Mesothelial cell of epicardium (in vitro differentiated cells): ENCODE data around the gene RASSF9. TPM values are rescaled to one million over a fixed set of nuclear protein-coding genes. Genes with fewer than 3 reads are reported as not detected.

Experiments used
- DNase-seq, 2 experiments: peaks; one replicate each; pipeline ENCODE4 v3.0.0; 2021; ENCODE audit warnings: low spot score in 2 of 2; ENCODE audit not compliant: unreplicated experiment in 2 of 2
- H3K27ac Mint-ChIP-seq: 2 replicates; pipeline ENCODE4 v1.8.0; 2021; ENCODE audit warnings: mixed read lengths
- H3K27me3 Mint-ChIP-seq: 2 replicates; pipeline ENCODE4 v1.8.0; 2021; ENCODE audit warnings: low read depth, mixed read lengths
- H3K36me3 Mint-ChIP-seq: 2 replicates; pipeline ENCODE4 v1.8.0; 2021; ENCODE audit warnings: mixed read lengths
- H3K4me1 Mint-ChIP-seq: 2 replicates; pipeline ENCODE4 v1.8.0; 2021; ENCODE audit warnings: mixed read lengths
- H3K4me3 Mint-ChIP-seq: 2 replicates; pipeline ENCODE4 v1.8.0; 2021; ENCODE audit warnings: mild to moderate bottlenecking, moderate library complexity, mixed read lengths
- H3K9me3 Mint-ChIP-seq: 2 replicates; pipeline ENCODE4 v1.8.0; 2021; ENCODE audit warnings: mixed read lengths
- total RNA-seq: library from RNA; stranded (reverse); gene quantifications from 3 replicates; pipeline ENCODE4 v1.2.1, GENCODE V29; 2021
- TF ChIP-seq, protein P1 (sequence below): fragments of 200-600 bp; sonication (generic); IDR thresholded peaks from one replicate; pipeline ENCODE4 v1.5.0; 2021; ENCODE audit warnings: antibody characterized with exemption; ENCODE audit not compliant: unreplicated experiment

Gene RASSF9
- total RNA-seq, 1 donor from 2014 or later = 4.9 TPM

DNA sequence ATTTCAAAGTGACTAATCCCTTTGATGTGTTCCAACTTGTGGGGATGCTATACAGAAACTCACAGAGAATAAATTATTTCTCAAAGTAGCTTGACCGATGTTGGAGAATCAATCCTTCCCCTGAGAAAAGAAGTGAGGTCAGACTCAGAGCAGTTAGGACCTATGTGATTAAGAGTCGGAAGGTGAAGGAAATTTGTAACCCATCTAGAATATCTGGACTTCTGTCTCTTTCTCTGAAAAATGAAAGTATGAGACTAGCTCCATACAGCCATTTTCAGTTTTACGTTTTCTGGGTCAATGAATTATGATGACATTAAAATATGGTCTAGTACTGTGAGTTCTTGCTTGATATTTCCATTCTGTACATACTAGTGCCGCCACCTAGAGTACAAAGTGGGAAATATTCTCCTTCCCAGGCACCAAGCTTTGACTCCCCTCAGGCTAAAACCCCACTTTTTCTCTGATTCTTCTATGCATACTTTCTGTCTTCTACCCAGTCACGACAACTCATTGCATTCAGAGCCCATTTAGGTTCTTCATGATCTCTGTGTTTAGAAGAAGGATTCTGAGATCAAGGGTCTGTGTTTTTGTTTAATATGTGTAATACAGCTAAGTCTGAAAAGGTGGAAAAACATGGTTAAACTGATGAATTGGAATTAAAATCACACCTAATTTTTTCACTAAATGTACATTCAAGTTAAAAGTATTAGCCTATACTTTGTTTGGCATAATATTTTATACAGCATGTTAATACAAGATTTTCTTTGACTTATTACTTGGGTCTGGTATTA lies 31.0 kb upstream of the RASSF9 start:
- Mint-ChIP-seq H3K27ac (no peak overlapping the region), H3K27me3 (peaks cover 1% of the 10 kb centered on the region), H3K4me1 (peaks cover 9% of the 10 kb centered on the region)

DNA sequence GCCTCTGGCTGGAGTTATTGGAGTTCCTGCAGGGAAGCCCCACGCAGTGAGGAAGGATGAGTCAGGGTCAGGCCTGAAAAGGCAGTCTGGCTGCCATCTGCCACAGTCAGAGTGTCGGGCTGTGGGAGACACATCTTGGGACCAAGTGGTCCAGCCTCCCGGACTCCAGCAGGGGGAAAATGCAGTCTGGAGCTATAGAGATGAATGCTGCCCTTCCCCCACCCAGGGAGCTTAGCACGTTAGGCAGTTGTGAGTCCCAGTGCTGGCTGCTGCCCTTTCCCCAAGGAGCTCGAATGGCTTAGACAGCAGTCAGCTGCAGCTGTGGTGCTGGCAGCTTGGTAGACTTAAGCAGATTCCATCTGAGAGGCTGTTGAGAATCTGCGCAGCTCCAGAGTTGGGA lies 29.7 kb upstream of the RASSF9 start:
- peaks cover 19% of the 10 kb centered on the region for H3K9me3 Mint-ChIP-seq
- peaks cover 1% of the 10 kb centered on the region for H3K27me3 Mint-ChIP-seq
- TF ChIP-seq, protein P1, sequence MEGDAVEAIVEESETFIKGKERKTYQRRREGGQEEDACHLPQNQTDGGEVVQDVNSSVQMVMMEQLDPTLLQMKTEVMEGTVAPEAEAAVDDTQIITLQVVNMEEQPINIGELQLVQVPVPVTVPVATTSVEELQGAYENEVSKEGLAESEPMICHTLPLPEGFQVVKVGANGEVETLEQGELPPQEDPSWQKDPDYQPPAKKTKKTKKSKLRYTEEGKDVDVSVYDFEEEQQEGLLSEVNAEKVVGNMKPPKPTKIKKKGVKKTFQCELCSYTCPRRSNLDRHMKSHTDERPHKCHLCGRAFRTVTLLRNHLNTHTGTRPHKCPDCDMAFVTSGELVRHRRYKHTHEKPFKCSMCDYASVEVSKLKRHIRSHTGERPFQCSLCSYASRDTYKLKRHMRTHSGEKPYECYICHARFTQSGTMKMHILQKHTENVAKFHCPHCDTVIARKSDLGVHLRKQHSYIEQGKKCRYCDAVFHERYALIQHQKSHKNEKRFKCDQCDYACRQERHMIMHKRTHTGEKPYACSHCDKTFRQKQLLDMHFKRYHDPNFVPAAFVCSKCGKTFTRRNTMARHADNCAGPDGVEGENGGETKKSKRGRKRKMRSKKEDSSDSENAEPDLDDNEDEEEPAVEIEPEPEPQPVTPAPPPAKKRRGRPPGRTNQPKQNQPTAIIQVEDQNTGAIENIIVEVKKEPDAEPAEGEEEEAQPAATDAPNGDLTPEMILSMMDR = no peak
- peaks cover 9% of the 10 kb centered on the region for H3K4me1 Mint-ChIP-seq
- no peak overlapping the region for H3K4me3 Mint-ChIP-seq
- H3K36me3 Mint-ChIP-seq = peaks cover 5% of the 10 kb centered on the region
- no peak for DNase-seq
- no peak overlapping the region for H3K27ac Mint-ChIP-seq

More for the DNA sequence above, 31.0 kb upstream of the RASSF9 start:
- no peak for DNase-seq
- Mint-ChIP-seq H3K4me3 (peak overlapping the region; percentile 43), H3K9me3 (peaks cover 19% of the 10 kb centered on the region), H3K36me3 (peaks cover 5% of the 10 kb centered on the region)
- TF ChIP-seq, protein P1 = peak; percentile 85

DNA sequence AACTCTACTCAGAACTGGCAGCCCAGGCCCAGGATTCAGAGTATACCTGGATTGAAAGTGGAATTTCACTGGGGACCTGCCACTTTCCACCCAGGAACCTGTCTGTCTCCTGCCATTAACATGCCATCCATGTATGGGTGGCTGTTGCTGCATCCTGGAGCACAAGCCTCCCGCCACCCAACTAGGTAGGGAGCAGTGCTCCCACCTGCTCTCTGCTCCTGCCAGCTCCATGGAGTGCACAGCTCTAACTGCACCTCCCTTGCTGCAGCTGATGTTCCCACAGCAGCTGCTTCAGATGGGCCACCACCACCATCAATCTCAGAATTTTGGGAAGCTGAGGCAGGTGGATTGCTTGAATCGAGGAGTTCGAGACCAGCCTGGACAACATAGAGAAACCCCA lies 20.8 kb upstream of the RASSF9 start:
- no peak for DNase-seq
- TF ChIP-seq, protein P1 = no peak
- H3K36me3 Mint-ChIP-seq = no peaks in the 10 kb centered on the region
- H3K4me3 Mint-ChIP-seq = no peak overlapping the region
- peaks cover 5% of the 10 kb centered on the region for H3K9me3 Mint-ChIP-seq
- H3K27ac Mint-ChIP-seq = no peak overlapping the region
- no peaks in the 10 kb centered on the region for H3K4me1 Mint-ChIP-seq
- H3K27me3 Mint-ChIP-seq = no peaks in the 10 kb centered on the region

DNA sequence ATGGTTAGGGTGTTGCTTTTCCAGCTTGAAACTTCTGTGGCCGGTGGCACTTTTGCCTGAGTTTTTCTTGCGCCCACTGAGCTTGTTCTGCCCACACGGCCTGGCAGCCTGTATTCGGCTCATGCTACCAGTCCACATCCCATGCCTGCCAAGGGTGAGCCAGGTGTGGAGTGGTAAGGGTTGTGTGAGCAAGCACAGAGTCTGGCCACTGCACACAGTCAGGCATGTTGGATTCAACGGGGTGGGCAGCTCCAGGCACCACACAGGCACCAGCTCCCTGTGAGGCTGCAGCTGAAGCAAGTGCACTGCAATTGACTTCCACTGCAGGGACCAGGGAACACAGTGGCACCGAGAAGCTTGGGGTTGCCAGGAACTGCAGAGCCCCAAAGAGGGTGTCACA lies 19.1 kb upstream of the RASSF9 start:
- TF ChIP-seq, protein P1 = no peak
- DNase-seq = no peak
- no peaks in the 10 kb centered on the region for H3K36me3 Mint-ChIP-seq
- H3K4me3 Mint-ChIP-seq = no peak overlapping the region
- H3K27ac Mint-ChIP-seq = no peak overlapping the region
- no peaks in the 10 kb centered on the region for H3K4me1 Mint-ChIP-seq
- H3K9me3 Mint-ChIP-seq = peaks cover 20% of the 10 kb centered on the region
- H3K27me3 Mint-ChIP-seq = no peaks in the 10 kb centered on the region

DNA sequence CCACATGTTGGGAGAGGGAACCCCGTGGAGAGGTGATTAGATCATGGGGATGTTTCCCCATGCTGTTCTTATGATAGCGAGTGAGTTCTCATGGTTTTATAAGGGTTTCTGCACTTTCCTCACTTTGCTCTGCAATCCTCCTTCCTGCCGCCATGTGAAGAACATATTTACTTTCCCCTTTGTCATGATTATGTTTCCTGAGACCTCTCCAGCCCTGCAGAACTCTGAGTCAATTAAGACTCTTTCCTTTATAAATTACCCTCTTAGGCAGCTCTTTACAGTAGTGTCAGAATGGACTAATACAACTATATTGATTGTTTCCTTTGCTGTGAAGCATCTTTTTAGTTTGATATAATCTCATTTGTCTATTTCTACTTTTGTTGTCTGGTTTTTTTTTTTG lies 13.1 kb upstream of the RASSF9 start:
- Mint-ChIP-seq H3K4me1 (peaks cover 13% of the 10 kb centered on the region), H3K9me3 (peaks cover 20% of the 10 kb centered on the region)
- no peak for DNase-seq

More for the DNA sequence above, 13.1 kb upstream of the RASSF9 start:
- Mint-ChIP-seq H3K27me3 (no peaks in the 10 kb centered on the region), H3K36me3 (no peaks in the 10 kb centered on the region), H3K27ac (no peak overlapping the region), H3K4me3 (no peak overlapping the region)
- TF ChIP-seq, protein P1 = no peak
